ENCODE data around the gene TKFC. TPM values are rescaled to one million over a fixed set of nuclear protein-coding genes. Genes with fewer than 3 reads are reported as not detected.

The TKFC gene
- total RNA-seq, 1 donor from 2014 or later, result 17.8 TPM

DNA sequence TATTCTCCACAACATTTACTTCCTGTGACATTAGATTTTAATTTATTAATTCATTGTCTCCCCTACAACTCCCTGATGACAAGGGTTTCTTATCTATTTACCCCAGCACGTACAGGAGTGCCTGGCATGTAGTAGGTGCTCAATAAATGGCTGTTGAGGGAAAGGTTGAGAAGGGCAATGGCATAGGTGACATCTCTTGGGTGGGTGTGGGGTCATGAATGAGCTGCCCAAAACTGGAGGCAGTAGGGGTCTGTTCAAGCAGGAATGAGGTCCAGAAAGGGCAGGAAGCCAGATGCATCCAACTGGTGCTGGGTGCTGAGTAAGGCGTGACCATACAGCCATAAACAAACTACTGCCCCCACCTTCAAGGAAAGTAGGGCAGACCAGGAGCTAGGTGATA lies 40.7 kb upstream of the TKFC start:
- no peak for DNase-seq
- Histone ChIP-seq H3K9me3 (replicated peaks) (no peaks in the 10 kb centered on the region), H3K36me3 (no peaks in the 10 kb centered on the region), H3K4me3 (no peak overlapping the region), H3K27me3 (ENCODE audit: low read depth) (no peaks in the 10 kb centered on the region), H3K4me1 (peaks cover 32% of the 10 kb centered on the region), H3K27ac (replicated peaks) (no peak overlapping the region)
- intact Hi-C loops (cut with micrococcal nuclease), result no loop called here
- TF ChIP-seq, protein P1, sequence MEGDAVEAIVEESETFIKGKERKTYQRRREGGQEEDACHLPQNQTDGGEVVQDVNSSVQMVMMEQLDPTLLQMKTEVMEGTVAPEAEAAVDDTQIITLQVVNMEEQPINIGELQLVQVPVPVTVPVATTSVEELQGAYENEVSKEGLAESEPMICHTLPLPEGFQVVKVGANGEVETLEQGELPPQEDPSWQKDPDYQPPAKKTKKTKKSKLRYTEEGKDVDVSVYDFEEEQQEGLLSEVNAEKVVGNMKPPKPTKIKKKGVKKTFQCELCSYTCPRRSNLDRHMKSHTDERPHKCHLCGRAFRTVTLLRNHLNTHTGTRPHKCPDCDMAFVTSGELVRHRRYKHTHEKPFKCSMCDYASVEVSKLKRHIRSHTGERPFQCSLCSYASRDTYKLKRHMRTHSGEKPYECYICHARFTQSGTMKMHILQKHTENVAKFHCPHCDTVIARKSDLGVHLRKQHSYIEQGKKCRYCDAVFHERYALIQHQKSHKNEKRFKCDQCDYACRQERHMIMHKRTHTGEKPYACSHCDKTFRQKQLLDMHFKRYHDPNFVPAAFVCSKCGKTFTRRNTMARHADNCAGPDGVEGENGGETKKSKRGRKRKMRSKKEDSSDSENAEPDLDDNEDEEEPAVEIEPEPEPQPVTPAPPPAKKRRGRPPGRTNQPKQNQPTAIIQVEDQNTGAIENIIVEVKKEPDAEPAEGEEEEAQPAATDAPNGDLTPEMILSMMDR (IDR thresholded peaks at IDR 0.05; ENCODE audit: borderline replicate concordance), result no peak

DNA sequence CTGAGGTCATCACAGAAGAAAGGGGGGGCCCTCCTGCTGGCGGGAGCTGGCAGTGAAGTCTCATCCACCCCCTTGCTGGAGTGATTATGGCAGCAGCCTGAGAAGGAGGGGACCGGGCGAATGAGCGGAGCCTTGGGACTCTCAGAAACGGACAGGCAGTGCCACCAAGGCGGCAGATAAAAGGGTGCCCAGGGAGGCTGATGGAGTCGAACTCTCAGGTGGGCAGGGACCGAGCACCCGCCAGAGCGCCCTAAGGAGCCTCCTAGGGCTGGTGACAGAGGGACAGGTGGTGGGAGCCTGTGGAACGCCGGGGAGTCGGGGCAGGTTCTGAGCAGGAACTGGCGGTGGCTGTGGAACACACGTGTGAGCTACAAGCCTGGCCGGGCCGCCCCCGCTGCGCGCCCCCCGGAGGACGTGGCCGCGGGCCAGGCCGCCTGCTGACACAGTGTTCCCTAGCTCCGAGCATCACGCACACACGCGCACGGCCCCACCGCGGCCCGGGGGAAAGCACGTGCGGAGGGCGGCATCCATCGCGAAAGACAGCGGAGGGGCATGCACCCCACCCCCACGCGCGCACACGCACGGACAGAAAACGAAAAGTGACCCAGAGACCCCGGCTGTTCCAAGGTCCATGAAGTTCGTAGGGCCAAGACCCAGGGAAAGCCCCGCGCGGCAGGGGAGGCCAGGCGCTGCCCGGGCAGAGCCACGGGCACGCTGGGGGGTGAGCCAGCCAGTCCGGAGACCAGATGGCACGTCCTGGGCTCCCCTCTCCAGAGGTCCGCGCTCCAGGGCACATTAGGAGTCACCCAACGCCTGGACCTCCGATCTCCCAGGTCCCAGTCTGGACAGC lies 38.9 kb upstream of the TKFC start:
- DNase-seq, result peak; percentile 58
- H3K36me3 ChIP-seq, result peaks cover 6% of the 10 kb centered on the region
- peak overlapping the region; percentile 80 for H3K4me3 ChIP-seq
- TF ChIP-seq, protein P1 (IDR thresholded peaks at IDR 0.05; ENCODE audit: borderline replicate concordance), result no peak
- H3K27me3 ChIP-seq (ENCODE audit: low read depth), result no peaks in the 10 kb centered on the region
- peaks cover 47% of the 10 kb centered on the region for H3K4me1 ChIP-seq
- intact Hi-C loops (cut with micrococcal nuclease), result no loop called here
- H3K9me3 ChIP-seq (replicated peaks), result no peaks in the 10 kb centered on the region
- peak overlapping the region; percentile 50 for H3K27ac ChIP-seq (replicated peaks)

DNA sequence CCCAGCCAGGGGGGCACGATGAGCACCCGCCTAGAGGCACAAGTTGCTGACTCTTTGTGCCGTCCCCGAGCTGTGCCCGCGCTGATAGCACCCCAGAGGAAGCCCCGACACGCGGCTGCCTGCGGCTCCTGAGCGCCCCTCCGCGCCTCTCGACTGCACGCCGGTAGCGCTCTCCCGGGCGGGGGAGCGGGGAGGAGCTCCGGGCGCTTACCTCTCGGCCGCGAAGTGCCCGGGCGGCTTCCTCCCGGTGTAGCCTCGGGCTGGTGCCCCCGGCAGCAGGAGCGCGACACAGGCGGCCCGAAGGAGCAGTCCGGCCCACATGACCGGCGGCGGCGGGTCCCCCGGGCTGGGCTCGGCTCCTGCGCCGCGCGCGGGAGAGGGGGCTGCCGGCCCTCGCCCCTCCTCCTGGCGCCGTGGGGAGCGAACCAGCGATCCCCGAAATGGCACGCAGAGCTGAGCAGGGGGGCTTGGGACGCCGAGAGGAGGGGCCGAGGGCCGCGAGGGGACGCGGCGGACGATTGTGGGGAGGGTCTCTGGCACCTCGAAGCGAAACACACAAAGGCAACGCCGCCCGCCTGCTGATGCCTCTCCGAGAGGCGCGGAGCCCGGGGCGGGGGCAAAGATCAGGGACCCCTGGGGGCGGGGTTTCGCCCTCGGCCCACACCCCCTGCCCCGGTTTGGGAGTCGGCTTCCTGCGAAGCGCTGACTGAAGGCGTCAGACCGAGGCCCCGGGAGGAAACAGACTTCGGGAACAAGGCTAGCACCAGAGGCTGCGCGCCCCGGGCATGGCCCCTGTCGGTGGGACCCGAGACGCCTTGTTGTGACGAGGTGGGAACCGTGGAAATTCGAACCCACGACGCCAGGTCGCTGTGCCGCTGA lies 38.1 kb upstream of the TKFC start, which contains the start of gene VWCE:
TSS of gene VWCE (minus strand) at position 600 of the 879 bp plus-strand sequence. CDS start at position 321, 279 bp downstream.
- Histone ChIP-seq H3K27ac (replicated peaks) (peak within 1 kb of the TSS; percentile 50), H3K4me3 (peak within 1 kb of the TSS; percentile 80), H3K36me3 (peaks cover 14% of the 10 kb centered on the region), H3K4me1 (peaks cover 47% of the 10 kb centered on the region), H3K27me3 (ENCODE audit: low read depth) (no peaks in the 10 kb centered on the region), H3K9me3 (replicated peaks) (no peaks in the 10 kb centered on the region)
- DNase-seq, result peak; percentile 47
- TF ChIP-seq, protein P1 (IDR thresholded peaks at IDR 0.05; ENCODE audit: borderline replicate concordance), result no peak
- intact Hi-C loops (cut with micrococcal nuclease), result no loop called here

DNA sequence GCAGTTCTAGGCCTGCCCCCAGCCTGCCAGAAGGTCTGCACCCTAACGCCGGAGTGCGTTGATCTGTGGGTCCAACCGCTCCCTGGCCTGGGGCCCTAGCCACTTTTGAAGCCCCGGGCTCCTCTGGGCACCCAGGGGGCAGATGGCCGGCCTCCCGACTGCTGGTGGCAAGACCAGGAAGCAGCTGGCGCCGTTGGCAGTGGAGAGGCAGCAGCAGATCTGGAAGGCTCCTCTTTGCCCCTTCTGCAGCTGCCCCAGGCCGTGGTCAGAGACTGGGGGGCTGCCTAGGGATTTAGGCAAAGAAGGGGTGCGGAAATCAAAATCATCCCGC lies 37.5 kb upstream of the TKFC start:
- peak overlapping the region; percentile 80 for H3K4me3 ChIP-seq
- H3K27me3 ChIP-seq (ENCODE audit: low read depth), result no peaks in the 10 kb centered on the region
- H3K4me1 ChIP-seq, result peaks cover 47% of the 10 kb centered on the region
- TF ChIP-seq, protein P1 (IDR thresholded peaks at IDR 0.05; ENCODE audit: borderline replicate concordance), result no peak
- DNase-seq, result no peak
- intact Hi-C loops (cut with micrococcal nuclease), result no loop called here
- H3K36me3 ChIP-seq, result peaks cover 20% of the 10 kb centered on the region
- peak overlapping the region; percentile 50 for H3K27ac ChIP-seq (replicated peaks)
- no peaks in the 10 kb centered on the region for H3K9me3 ChIP-seq (replicated peaks)

DNA sequence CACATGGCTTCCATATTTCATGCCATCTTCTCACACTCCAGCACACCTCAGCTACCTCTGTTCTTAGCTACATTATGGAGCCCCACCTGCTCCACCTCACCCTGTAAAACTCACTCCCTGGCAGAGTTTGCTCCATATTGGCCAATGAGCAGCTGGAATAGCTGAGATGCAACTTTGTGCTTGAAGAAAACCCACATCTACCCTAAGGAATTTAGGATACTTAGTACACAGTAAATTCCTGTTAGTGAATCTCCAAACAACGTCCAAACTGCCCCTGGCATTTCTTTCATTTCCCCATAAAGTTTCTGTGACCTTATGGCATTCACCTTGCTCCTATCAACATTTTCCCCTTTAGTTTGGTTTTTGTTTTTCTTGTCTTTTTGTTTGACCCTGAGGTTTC lies 35.7 kb upstream of the TKFC start:
- H3K27me3 ChIP-seq (ENCODE audit: low read depth), result no peaks in the 10 kb centered on the region
- TF ChIP-seq, protein P1 (IDR thresholded peaks at IDR 0.05; ENCODE audit: borderline replicate concordance), result no peak
- H3K4me1 ChIP-seq, result peaks cover 47% of the 10 kb centered on the region
- H3K27ac ChIP-seq (replicated peaks), result peak overlapping the region; percentile 53
- DNase-seq, result no peak
- intact Hi-C loops (cut with micrococcal nuclease), result no loop called here
- H3K36me3 ChIP-seq, result peaks cover 38% of the 10 kb centered on the region
- H3K4me3 ChIP-seq, result no peak overlapping the region
- no peaks in the 10 kb centered on the region for H3K9me3 ChIP-seq (replicated peaks)

All from left ventricle myocardium inferior (tissue), 1 donor.